Caco-2 (cell line): Measurements from ENCODE around the gene ATXN2L. TPM values are rescaled to one million over a fixed set of nuclear protein-coding genes. Genes with fewer than 3 reads are reported as not detected.
"Not testable (repeated sequence)": the region's sequence is repeated elsewhere in the genome, so short reads cannot be mapped to it uniquely, and the experiment has no call there.

Experiments used
- BruUV-seq: library from RNA; stranded (reverse); fragments of 400-500 nt; replicated peaks from 2 replicates; lab custom pipeline; 2021; lab: Mats Ljungman, UMichigan
- CTCF ChIA-PET: fragments of 300-600 bp; sonication (Branson Sonifier 250); formaldehyde crosslinking; loops from one replicate; lab custom pipeline; 2022; ENCODE audit warnings: antibody characterized with exemption; lab: Charles Lee
- POLR2A ChIA-PET: fragments of 300-600 bp; sonication (Branson Sonifier 250); formaldehyde crosslinking; loops from one replicate; lab custom pipeline; 2022; ENCODE audit warnings: antibody characterized with exemption; lab: Charles Lee
- DNase-seq, 2 experiments: peaks; one replicate each; pipeline versions ENCODE4 v3.0.0 to v3.0.0-alpha.2; 2020 to 2022
- H3K27me3 ChIP-seq: replicated peaks from 2 replicates; pipeline ENCODE4 v1.6.0; 2011; ENCODE audit warnings: low read length; ENCODE audit not compliant: control insufficient read depth, insufficient read depth
- H3K36me3 ChIP-seq: 2 replicates; pipeline ENCODE4 v1.5.1; 2011; ENCODE audit warnings: low read length; ENCODE audit not compliant: control insufficient read depth, insufficient read depth
- H3K4me1 ChIP-seq: fragments of 250-450 bp; sonication (Bioruptor Pico); 2 replicates; pipeline ENCODE4 v1.5.1; 2020; ENCODE audit warnings: mild to moderate bottlenecking
- H3K4me3 ChIP-seq: 2 replicates; pipeline ENCODE4 v1.5.1; 2011; ENCODE audit warnings: low read depth, mild to moderate bottlenecking, control low read depth, low read length
- H3K9me3 ChIP-seq: fragments of 250-450 bp; sonication (Bioruptor Pico); 2 replicates; pipeline ENCODE4 v1.5.1; 2020; ENCODE audit warnings: mild to moderate bottlenecking, moderate library complexity
- H3K27ac Mint-ChIP-seq: one replicate; pipeline ENCODE4 v1.8.0; 2022; ENCODE audit warnings: mixed read lengths; ENCODE audit not compliant: unreplicated experiment
- H3K27me3 Mint-ChIP-seq: one replicate; pipeline ENCODE4 v1.8.0; 2022; ENCODE audit warnings: mixed read lengths; ENCODE audit not compliant: insufficient read depth, unreplicated experiment
- H3K36me3 Mint-ChIP-seq: one replicate; pipeline ENCODE4 v1.8.0; 2022; ENCODE audit warnings: mild to moderate bottlenecking, mixed read lengths; ENCODE audit not compliant: insufficient read depth, unreplicated experiment
- H3K4me1 Mint-ChIP-seq: one replicate; pipeline ENCODE4 v1.8.0; 2022; ENCODE audit warnings: low read depth, mixed read lengths; ENCODE audit not compliant: unreplicated experiment
- H3K4me3 Mint-ChIP-seq: one replicate; pipeline ENCODE4 v1.8.0; 2022; ENCODE audit warnings: mild to moderate bottlenecking, moderate library complexity, mixed read lengths; ENCODE audit not compliant: unreplicated experiment
- H3K9me3 Mint-ChIP-seq: one replicate; pipeline ENCODE4 v1.8.0; 2022; ENCODE audit warnings: mixed read lengths; ENCODE audit not compliant: unreplicated experiment
- intact Hi-C: fragments of 100-400 bp; cut with micrococcal nuclease; formaldehyde crosslinking; loops from one replicate; pipeline ENCODE4 v1.10.0; 2022; ENCODE audit not compliant: unreplicated experiment
- total RNA-seq: library from RNA; stranded (reverse); gene quantifications from 2 replicates; pipeline ENCODE4 v1.2.3, GENCODE V29; 2022
- TF ChIP-seq, protein P1 (sequence below), 2 experiments: fragments of 200-600 bp in 1 of 2; IDR thresholded peaks; 1 replicate in 1 of 2; 2 replicates in 1 of 2; pipeline versions ENCODE4 v1.5.1 to v1.8.0; 2011 to 2022; ENCODE audit warnings: antibody characterized with exemption in 1 of 2, control low read depth in 1 of 2, inconsistent platforms in 1 of 2, low read depth in 1 of 2, low read length in 1 of 2, mild to moderate bottlenecking in 1 of 2, moderate library complexity in 1 of 2; ENCODE audit not compliant: insufficient read depth in 1 of 2, severe bottlenecking in 1 of 2, unreplicated experiment in 1 of 2

Gene ATXN2L
- total RNA-seq, 1 experiment from 2014 or later = 352 TPM

- Histone ChIP-seq H3K4me3 (peak overlapping the region; percentile 63), H3K9me3 (no peaks in the 10 kb centered on the region), H3K36me3 (peaks cover 1% of the 10 kb centered on the region; the same call in 1 of the 2 replicates), H3K4me1 (peaks cover 5% of the 10 kb centered on the region; the same call in 1 of the 2 replicates), H3K27me3 (no peaks in the 10 kb centered on the region)
- Mint-ChIP-seq H3K27me3 (no peaks in the 10 kb centered on the region), H3K4me3 (peak overlapping the region; percentile 89), H3K9me3 (no peaks in the 10 kb centered on the region), H3K27ac (peak overlapping the region; percentile 80), H3K36me3 (peaks cover 26% of the 10 kb centered on the region), H3K4me1 (no peaks in the 10 kb centered on the region)
- TF ChIP-seq, protein P1, sequence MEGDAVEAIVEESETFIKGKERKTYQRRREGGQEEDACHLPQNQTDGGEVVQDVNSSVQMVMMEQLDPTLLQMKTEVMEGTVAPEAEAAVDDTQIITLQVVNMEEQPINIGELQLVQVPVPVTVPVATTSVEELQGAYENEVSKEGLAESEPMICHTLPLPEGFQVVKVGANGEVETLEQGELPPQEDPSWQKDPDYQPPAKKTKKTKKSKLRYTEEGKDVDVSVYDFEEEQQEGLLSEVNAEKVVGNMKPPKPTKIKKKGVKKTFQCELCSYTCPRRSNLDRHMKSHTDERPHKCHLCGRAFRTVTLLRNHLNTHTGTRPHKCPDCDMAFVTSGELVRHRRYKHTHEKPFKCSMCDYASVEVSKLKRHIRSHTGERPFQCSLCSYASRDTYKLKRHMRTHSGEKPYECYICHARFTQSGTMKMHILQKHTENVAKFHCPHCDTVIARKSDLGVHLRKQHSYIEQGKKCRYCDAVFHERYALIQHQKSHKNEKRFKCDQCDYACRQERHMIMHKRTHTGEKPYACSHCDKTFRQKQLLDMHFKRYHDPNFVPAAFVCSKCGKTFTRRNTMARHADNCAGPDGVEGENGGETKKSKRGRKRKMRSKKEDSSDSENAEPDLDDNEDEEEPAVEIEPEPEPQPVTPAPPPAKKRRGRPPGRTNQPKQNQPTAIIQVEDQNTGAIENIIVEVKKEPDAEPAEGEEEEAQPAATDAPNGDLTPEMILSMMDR (IDR thresholded peaks at IDR 0.05; ENCODE audit: insufficient read depth in 1 of 2, low read depth in 1 of 2, low read length in 1 of 2, severe bottlenecking in 1 of 2, unreplicated experiment in 1 of 2) = no peak
- no TSS peak for BruUV-seq
- CTCF ChIA-PET = interaction anchor here (1.4 to 2.0 kb wide), 2 partner anchors 17 to 65 kb away, joined by 3 to 6 read pairs; no protein-coding TSS in a partner anchor
- peak; percentile 86 to 90 for DNase-seq
- POLR2A ChIA-PET = interaction anchor here (0.6 to 2.1 kb wide), 3 partner anchors 17 to 71 kb away, joined by 3 to 6 read pairs (median 3); partner anchors contain the start of genes NFATC2IP, SH2B1 and TUFM
- intact Hi-C loops = loop anchor here (1.0 to 2.0 kb wide), 3 partner anchors 17 to 65 kb away; partner anchors contain the start of genes SH2B1 and TUFM
These were observed 57.2 kb downstream of the ATXN2L start for GRCh38 chr16:28879841-28880588.

- no TSS peak for BruUV-seq
- DNase-seq = no peak
- Histone ChIP-seq H3K4me3 (peak overlapping the region; percentile 63), H3K9me3 (no peaks in the 10 kb centered on the region), H3K4me1 (peaks cover 5% of the 10 kb centered on the region; the same call in 1 of the 2 replicates), H3K36me3 (peaks cover 1% of the 10 kb centered on the region; the same call in 1 of the 2 replicates), H3K27me3 (no peaks in the 10 kb centered on the region)
- Mint-ChIP-seq H3K4me3 (peak overlapping the region; percentile 89), H3K27me3 (no peaks in the 10 kb centered on the region), H3K4me1 (no peaks in the 10 kb centered on the region), H3K9me3 (no peaks in the 10 kb centered on the region), H3K36me3 (peaks cover 21% of the 10 kb centered on the region), H3K27ac (peak overlapping the region; percentile 80)
- CTCF ChIA-PET = interaction anchor here (1.4 to 2.0 kb wide), 2 partner anchors 18 to 65 kb away, joined by 3 to 6 read pairs; no protein-coding TSS in a partner anchor
- POLR2A ChIA-PET = interaction anchor here (1.3 to 2.1 kb wide), 2 partner anchors 17 to 34 kb away, joined by 3 to 6 read pairs; partner anchors contain the start of genes SH2B1 and TUFM
- TF ChIP-seq, protein P1 (IDR thresholded peaks at IDR 0.05; ENCODE audit: insufficient read depth in 1 of 2, low read depth in 1 of 2, low read length in 1 of 2, severe bottlenecking in 1 of 2, unreplicated experiment in 1 of 2) = no peak
- intact Hi-C loops = loop anchor here (1.0 to 2.0 kb wide), 2 partner anchors 34 to 64 kb away; partner anchors contain the start of gene TUFM
These were observed 57.8 kb downstream of the ATXN2L start for GRCh38 chr16:28880589-28880915.

- H3K36me3 Mint-ChIP-seq = peaks cover 20% of the 10 kb centered on the region
- no peak overlapping the region for H3K27ac Mint-ChIP-seq
- CTCF ChIA-PET = interaction anchor here (0.7 kb wide), 1 partner anchor 57 kb away, joined by 3 read pairs; no protein-coding TSS in a partner anchor
These were observed 58.2 kb downstream of the ATXN2L start for GRCh38 chr16:28880955-28881354.

DNA sequence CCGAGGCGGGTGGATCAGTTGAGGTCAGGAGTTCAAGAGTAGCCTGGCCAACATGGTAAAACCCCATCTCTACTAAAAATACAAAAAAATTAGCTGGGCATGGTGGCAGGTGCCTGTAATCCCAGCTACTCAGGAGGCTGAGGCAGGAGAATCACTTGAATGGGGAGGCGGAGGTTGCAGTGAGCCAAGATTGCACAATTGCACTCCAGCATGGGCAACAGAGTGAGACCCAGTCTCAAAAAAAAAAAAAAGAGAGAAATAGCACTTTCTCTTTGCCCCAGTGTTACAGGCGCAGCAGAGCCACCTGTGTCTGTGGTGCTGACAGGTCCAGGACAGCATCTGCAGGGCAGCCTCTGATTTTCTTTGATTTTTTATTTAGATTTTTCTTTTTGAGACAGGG lies 58.8 kb downstream of the ATXN2L start:
- H3K9me3 ChIP-seq, H3K27me3 ChIP-seq, BruUV-seq, H3K27me3 Mint-ChIP-seq, H3K4me3 ChIP-seq, H3K9me3 Mint-ChIP-seq, H3K4me1 ChIP-seq, H3K27ac Mint-ChIP-seq, DNase-seq, H3K4me1 Mint-ChIP-seq, POLR2A ChIA-PET, H3K36me3 ChIP-seq: not testable (repeated sequence)
- Mint-ChIP-seq H3K4me3 (peak overlapping the region; percentile 89), H3K36me3 (peaks cover 20% of the 10 kb centered on the region)
- CTCF ChIA-PET = interaction anchor here (0.7 kb wide), 1 partner anchor 57 kb away, joined by 3 read pairs; no protein-coding TSS in a partner anchor
- intact Hi-C loops = loop anchor here (2.0 kb wide), 1 partner anchor 63 kb away; no protein-coding TSS in a partner anchor

More at GRCh38 chr16:28880955-28881354, 58.2 kb downstream of the ATXN2L start:
- DNase-seq = no peak
- Histone ChIP-seq H3K4me1 (peaks cover 5% of the 10 kb centered on the region; the same call in 1 of the 2 replicates), H3K9me3 (no peaks in the 10 kb centered on the region), H3K4me3 (peak overlapping the region; percentile 63; the same call in 1 of the 2 replicates), H3K36me3 (peaks cover 1% of the 10 kb centered on the region; the same call in 1 of the 2 replicates), H3K27me3 (no peaks in the 10 kb centered on the region)
- TF ChIP-seq, protein P1 (IDR thresholded peaks at IDR 0.05; ENCODE audit: insufficient read depth in 1 of 2, low read depth in 1 of 2, low read length in 1 of 2, severe bottlenecking in 1 of 2, unreplicated experiment in 1 of 2) = no peak
- POLR2A ChIA-PET = interaction anchor here (1.3 to 2.1 kb wide), 2 partner anchors 18 to 34 kb away, joined by 3 to 6 read pairs; partner anchors contain the start of genes SH2B1 and TUFM
- Mint-ChIP-seq H3K4me1 (no peaks in the 10 kb centered on the region), H3K4me3 (peak overlapping the region; percentile 89), H3K27me3 (no peaks in the 10 kb centered on the region), H3K9me3 (no peaks in the 10 kb centered on the region)
- intact Hi-C loops = loop anchor here (1.0 to 2.0 kb wide), 2 partner anchors 35 to 64 kb away; partner anchors contain the start of gene TUFM
- BruUV-seq = no TSS peak
